ENCODE results near the gene RANBP3L. TPM values are rescaled to one million over a fixed set of nuclear protein-coding genes. Genes with fewer than 3 reads are reported as not detected.
"Not testable (repeated sequence)": the region's sequence is repeated elsewhere in the genome, so short reads cannot be mapped to it uniquely, and the experiment has no call there.

RANBP3L gene
- total and polyA plus RNA-seq, 2 of the 4 experiments (the other 2 are of a cell fraction): not detected

- BruUV-seq (replicated peaks): no TSS peak
- H2BK5ac ChIP-seq (ENCODE audit: low read depth, low read length, poor library complexity, severe bottlenecking): peak overlapping the region; percentile 62
- H2BK15ac ChIP-seq (ENCODE audit: low read depth, low read length): no peak overlapping the region
- no peak overlapping the region for H3K4me3 ChIP-seq (ENCODE audit: insufficient read depth, low read depth, low read length)
- no CpG with 5 or more reads among the region's 2 CpGs for WGBS, 2 experiments (ENCODE audit: extremely low coverage in 2 of 2, insufficient read length in 1 of 2)
- no peaks in the 10 kb centered on the region for H3K9me3 ChIP-seq (ENCODE audit: control insufficient read depth, insufficient read depth, low read length)
- ATAC-seq (ENCODE audit: low read depth): peak; percentile 56
- H3K9ac ChIP-seq (ENCODE audit: low read depth, low read length): no peak overlapping the region
- ChIA-PET POLR2A (ENCODE audit: unreplicated experiment) (no interaction called here), CTCF (interaction anchor here (1.2 to 1.8 kb wide), 2 partner anchors 21 to 65 kb away, joined by 3 to 4 read pairs; no protein-coding TSS in a partner anchor)
- H3K14ac ChIP-seq (replicated peaks; ENCODE audit: low read depth, low read length): no peak overlapping the region
- DNase-seq: peak; percentile 50
- H3K4ac ChIP-seq (ENCODE audit: low read depth, low read length): no peak overlapping the region
- H2AFZ ChIP-seq (replicated peaks; ENCODE audit: low read length, poor library complexity): no peak overlapping the region
- H3K4me1 ChIP-seq (ENCODE audit: control insufficient read depth, insufficient read depth, low read length): peaks cover 2% of the 10 kb centered on the region
- intact Hi-C loops (cut with micrococcal nuclease) (no loop called here), in situ Hi-C loops (cut with MboI; ENCODE audit: low sequenced_read_pairs) (no loop called here), dilution Hi-C loops (cut with HindIII; ENCODE audit: low sequenced_read_pairs, unreplicated experiment) (no loop called here)
- no peak overlapping the region for H3K27ac ChIP-seq (ENCODE audit: insufficient read depth, low read length)
- no peak overlapping the region for H4K91ac ChIP-seq (ENCODE audit: insufficient read depth, low read depth, low read length)
- no peaks in the 10 kb centered on the region for H3K27me3 ChIP-seq (ENCODE audit: control insufficient read depth, insufficient read depth, low read length)
- no peak overlapping the region for H2AK9ac ChIP-seq (replicated peaks; ENCODE audit: low read depth, low read length, poor library complexity)
- TF ChIP-seq ELK1 (IDR thresholded peaks at IDR 0.05; ENCODE audit: borderline replicate concordance, low read depth, low read length) (no peak), POLR2A (IDR thresholded peaks at IDR 0.05; ENCODE audit: low read depth, low read length) (no peak)
- H3K9me1 ChIP-seq (ENCODE audit: insufficient read depth, low read length): no peaks in the 10 kb centered on the region
- no peak overlapping the region for H3K18ac ChIP-seq (ENCODE audit: low read depth, low read length)
- no peak overlapping the region for H3K23ac ChIP-seq (ENCODE audit: low read depth, low read length)
- H3K36me3 ChIP-seq (ENCODE audit: control insufficient read depth, insufficient read depth, low read length): peaks cover 6% of the 10 kb centered on the region
- no peak overlapping the region for H2BK20ac ChIP-seq (ENCODE audit: low read depth, low read length)
- no peaks in the 10 kb centered on the region for H4K20me1 ChIP-seq (ENCODE audit: insufficient read depth, low read length)
- no peak overlapping the region for H3K56ac ChIP-seq (ENCODE audit: extremely low read depth, insufficient read depth, low read length)
- H3K79me1 ChIP-seq (ENCODE audit: low read depth in 1 of 2, low read length in 2 of 2): no peaks in the 10 kb centered on the region
- H2BK120ac ChIP-seq (ENCODE audit: low read depth, low read length): no peak overlapping the region
- H4K5ac ChIP-seq (ENCODE audit: low read depth, low read length): no peak overlapping the region
- no peak overlapping the region for H2AK5ac ChIP-seq (ENCODE audit: low read depth, low read length)
- H3K4me2 ChIP-seq (ENCODE audit: low read depth, low read length): no peak overlapping the region
- H4K8ac ChIP-seq (ENCODE audit: low read depth in 2 of 2, low read length in 2 of 2): no peak overlapping the region
Measured at GRCh38 chr5:36199620-36200019, 102.1 kb downstream of the RANBP3L start.

- H3K56ac ChIP-seq (ENCODE audit: extremely low read depth, insufficient read depth, low read length); intact Hi-C loops (cut with micrococcal nuclease); H2BK20ac ChIP-seq (ENCODE audit: low read depth, low read length); in situ Hi-C loops (cut with MboI; ENCODE audit: low sequenced_read_pairs); H4K91ac ChIP-seq (ENCODE audit: insufficient read depth, low read depth, low read length); H2BK5ac ChIP-seq (ENCODE audit: low read depth, low read length, poor library complexity, severe bottlenecking); H3K9me3 ChIP-seq (ENCODE audit: control insufficient read depth, insufficient read depth, low read length); H3K9ac ChIP-seq (ENCODE audit: low read depth, low read length); dilution Hi-C loops (cut with HindIII; ENCODE audit: low sequenced_read_pairs, unreplicated experiment); ATAC-seq (ENCODE audit: low read depth); H3K18ac ChIP-seq (ENCODE audit: low read depth, low read length); H3K14ac ChIP-seq (replicated peaks; ENCODE audit: low read depth, low read length); H3K27ac ChIP-seq (ENCODE audit: insufficient read depth, low read length); DNase-seq; H3K23ac ChIP-seq (ENCODE audit: low read depth, low read length); H4K8ac ChIP-seq (ENCODE audit: low read depth in 2 of 2, low read length in 2 of 2); H3K4me1 ChIP-seq (ENCODE audit: control insufficient read depth, insufficient read depth, low read length); H3K9me1 ChIP-seq (ENCODE audit: insufficient read depth, low read length); H3K27me3 ChIP-seq (ENCODE audit: control insufficient read depth, insufficient read depth, low read length); H3K36me3 ChIP-seq (ENCODE audit: control insufficient read depth, insufficient read depth, low read length); H2AK9ac ChIP-seq (replicated peaks; ENCODE audit: low read depth, low read length, poor library complexity); BruUV-seq (replicated peaks); H2BK15ac ChIP-seq (ENCODE audit: low read depth, low read length); H2AFZ ChIP-seq (replicated peaks; ENCODE audit: low read length, poor library complexity); H3K4me2 ChIP-seq (ENCODE audit: low read depth, low read length); H3K79me1 ChIP-seq (ENCODE audit: low read depth in 1 of 2, low read length in 2 of 2); H4K20me1 ChIP-seq (ENCODE audit: insufficient read depth, low read length); H4K5ac ChIP-seq (ENCODE audit: low read depth, low read length); H2AK5ac ChIP-seq (ENCODE audit: low read depth, low read length); POLR2A ChIA-PET (ENCODE audit: unreplicated experiment); H3K4me3 ChIP-seq (ENCODE audit: insufficient read depth, low read depth, low read length); H3K4ac ChIP-seq (ENCODE audit: low read depth, low read length); H2BK120ac ChIP-seq (ENCODE audit: low read depth, low read length): not testable (repeated sequence)
- CTCF ChIA-PET: interaction anchor here (1.8 kb wide), 1 partner anchor 21 kb away, joined by 4 read pairs; no protein-coding TSS in a partner anchor
- no CpG with 5 or more reads among the region's 3 CpGs for WGBS, 2 experiments (ENCODE audit: extremely low coverage in 2 of 2, insufficient read length in 1 of 2)
Measured at GRCh38 chr5:36198783-36199182, 102.9 kb downstream of the RANBP3L start.

Data from IMR-90 (cell line).